ENCODE measurements around the gene ATF3.

GRCh38 chr1:212624976-212625501, 16.5 kb downstream of the ATF3 start:
- TF ChIP-seq POLR2A (IDR thresholded peaks at IDR 0.05) = no peak
- TF ChIP-seq, protein P1, sequence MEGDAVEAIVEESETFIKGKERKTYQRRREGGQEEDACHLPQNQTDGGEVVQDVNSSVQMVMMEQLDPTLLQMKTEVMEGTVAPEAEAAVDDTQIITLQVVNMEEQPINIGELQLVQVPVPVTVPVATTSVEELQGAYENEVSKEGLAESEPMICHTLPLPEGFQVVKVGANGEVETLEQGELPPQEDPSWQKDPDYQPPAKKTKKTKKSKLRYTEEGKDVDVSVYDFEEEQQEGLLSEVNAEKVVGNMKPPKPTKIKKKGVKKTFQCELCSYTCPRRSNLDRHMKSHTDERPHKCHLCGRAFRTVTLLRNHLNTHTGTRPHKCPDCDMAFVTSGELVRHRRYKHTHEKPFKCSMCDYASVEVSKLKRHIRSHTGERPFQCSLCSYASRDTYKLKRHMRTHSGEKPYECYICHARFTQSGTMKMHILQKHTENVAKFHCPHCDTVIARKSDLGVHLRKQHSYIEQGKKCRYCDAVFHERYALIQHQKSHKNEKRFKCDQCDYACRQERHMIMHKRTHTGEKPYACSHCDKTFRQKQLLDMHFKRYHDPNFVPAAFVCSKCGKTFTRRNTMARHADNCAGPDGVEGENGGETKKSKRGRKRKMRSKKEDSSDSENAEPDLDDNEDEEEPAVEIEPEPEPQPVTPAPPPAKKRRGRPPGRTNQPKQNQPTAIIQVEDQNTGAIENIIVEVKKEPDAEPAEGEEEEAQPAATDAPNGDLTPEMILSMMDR (IDR thresholded peaks at IDR 0.05) = no peak
- TF ChIP-seq POLR2AphosphoS5 (IDR thresholded peaks at IDR 0.05) = no peak
